PC-9 (cell line): ENCODE data around the gene RNF13. TPM values are rescaled to one million over a fixed set of nuclear protein-coding genes. Genes with fewer than 3 reads are reported as not detected.

Source experiments
- BruUV-seq: library from RNA; stranded (reverse); fragments of 400-500 nt; replicated peaks from 2 replicates; lab custom pipeline; 2021; lab: Mats Ljungman, UMichigan
- CTCF ChIA-PET: fragments of 300-600 bp; sonication (Branson Sonifier 250); formaldehyde crosslinking; loops from one replicate; lab custom pipeline; 2022; ENCODE audit warnings: antibody characterized with exemption; lab: Charles Lee
- POLR2A ChIA-PET: fragments of 300-600 bp; sonication (Branson Sonifier 250); formaldehyde crosslinking; loops from one replicate; lab custom pipeline; 2022; ENCODE audit warnings: antibody characterized with exemption; ENCODE audit not compliant: unreplicated experiment; lab: Charles Lee
- DNase-seq, 2 experiments: peaks; one replicate each; pipeline versions ENCODE4 v3.0.0 to v3.0.0-alpha.2; 2015 to 2022; ENCODE audit warnings: mixed read lengths in 1 of 2
- H2AFZ ChIP-seq: fragments of 200-600 bp; sonication (generic); 2 replicates; pipeline ENCODE4 v1.8.1; 2017; ENCODE audit warnings: antibody characterized with exemption
- H3F3A ChIP-seq: fragments of 200-600 bp; sonication (generic); 2 replicates; pipeline ENCODE4 v1.8.1; 2017; ENCODE audit warnings: antibody characterized with exemption, mild to moderate bottlenecking, low read depth; ENCODE audit not compliant: insufficient read depth
- H3K27ac ChIP-seq: fragments of 200-600 bp; sonication (generic); 2 replicates; pipeline ENCODE4 v1.6.1; 2016; ENCODE audit warnings: mixed run types
- H3K27me3 ChIP-seq: fragments of 200-600 bp; sonication (generic); 2 replicates; pipeline ENCODE4 v1.6.1; 2016; ENCODE audit warnings: low read depth, mixed run types; ENCODE audit not compliant: insufficient read depth
- H3K36me3 ChIP-seq: fragments of 200-600 bp; sonication (generic); 2 replicates; pipeline ENCODE4 v1.6.1; 2016; ENCODE audit warnings: low read depth, mixed run types
- H3K4me1 ChIP-seq: fragments of 200-600 bp; sonication (generic); replicated peaks from 2 replicates; pipeline ENCODE4 v1.6.1; 2016; ENCODE audit warnings: mixed run types; ENCODE audit not compliant: insufficient read depth
- H3K4me2 ChIP-seq: fragments of 200-600 bp; sonication (generic); 2 replicates; pipeline ENCODE4 v1.6.1; 2017; ENCODE audit warnings: mixed run types
- H3K4me3 ChIP-seq: fragments of 200-600 bp; sonication (generic); 2 replicates; pipeline ENCODE4 v1.6.1; 2016; ENCODE audit warnings: mixed run types
- H3K79me2 ChIP-seq: fragments of 200-600 bp; sonication (generic); 2 replicates; pipeline ENCODE4 v1.6.1; 2017; ENCODE audit warnings: low read depth, mixed run types
- H3K9me2 ChIP-seq: fragments of 200-600 bp; sonication (generic); 2 replicates; pipeline ENCODE4 v1.8.1; 2017; ENCODE audit warnings: mild to moderate bottlenecking; ENCODE audit not compliant: insufficient read depth
- H3K9me3 ChIP-seq: fragments of 200-600 bp; sonication (generic); 2 replicates; pipeline ENCODE4 v1.8.1; 2016; ENCODE audit warnings: low read depth; ENCODE audit not compliant: insufficient read depth
- H4K20me1 ChIP-seq: fragments of 200-600 bp; sonication (generic); 2 replicates; pipeline ENCODE4 v1.8.1; 2017; ENCODE audit not compliant: insufficient read depth
- EZH2 ChIP-seq: fragments of 200-600 bp; sonication (generic); IDR thresholded peaks from 2 replicates; pipeline ENCODE4 v1.8.0; 2017; ENCODE audit warnings: antibody characterized with exemption, low read depth
- intact Hi-C: fragments of 100-400 bp; cut with micrococcal nuclease; formaldehyde crosslinking; loops from one replicate; pipeline ENCODE4 v1.10.0; 2022; ENCODE audit not compliant: unreplicated experiment
- total RNA-seq: library from RNA; stranded (reverse); gene quantifications from 2 replicates; pipeline ENCODE4 v1.2.3, GENCODE V29; 2021
- TF ChIP-seq, protein P1 (sequence below): fragments of 200-600 bp; sonication (generic); conservative IDR thresholded peaks from 2 replicates; pipeline ENCODE4 v1.6.1; 2017; ENCODE audit warnings: mixed run types, antibody characterized with exemption, mild to moderate bottlenecking, moderate library complexity

The RNF13 gene
- total RNA-seq, 1 experiment from 2014 or later: 65.0 TPM

DNA sequence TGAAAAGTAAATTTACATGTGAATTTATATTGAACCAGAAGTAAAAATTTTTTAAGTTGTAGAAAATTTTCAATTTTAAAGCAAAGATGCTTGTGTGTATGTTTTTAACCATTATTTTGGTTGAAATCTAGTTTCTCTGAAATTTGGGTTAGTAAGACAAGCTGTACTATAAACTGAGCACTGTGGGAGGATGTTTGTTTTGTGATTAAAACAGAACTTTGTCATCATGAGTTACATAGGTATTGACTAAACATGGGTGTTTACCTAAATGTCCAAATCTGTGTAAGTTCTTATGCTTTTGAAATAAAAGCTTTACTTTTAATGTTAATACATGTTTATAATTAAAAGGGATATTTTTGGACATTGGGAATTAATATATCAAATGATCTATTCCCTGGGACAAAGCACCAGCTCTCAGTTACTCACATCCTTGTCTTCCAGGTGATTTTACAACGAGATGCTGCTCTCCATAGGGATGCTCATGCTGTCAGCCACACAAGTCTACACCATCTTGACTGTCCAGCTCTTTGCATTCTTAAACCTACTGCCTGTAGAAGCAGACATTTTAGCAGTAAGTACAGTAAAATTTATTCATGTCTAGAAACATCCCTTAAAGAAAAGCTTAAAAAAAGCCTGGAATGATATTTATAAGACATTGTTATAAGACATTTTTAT is 32.7 kb downstream of the RNF13 start:
- no peak overlapping the region for H3K4me3 ChIP-seq
- intact Hi-C loops: no loop called here
- no TSS peak for BruUV-seq
- H4K20me1 ChIP-seq: peaks cover 1% of the 10 kb centered on the region
- no peak overlapping the region for H2AFZ ChIP-seq
- H3K27me3 ChIP-seq: no peaks in the 10 kb centered on the region
- no peak overlapping the region for H3K27ac ChIP-seq
- no peaks in the 10 kb centered on the region for H3F3A ChIP-seq
- ChIA-PET CTCF (no interaction called here), POLR2A (no interaction called here)
- H3K4me1 ChIP-seq: no peaks in the 10 kb centered on the region
- H3K4me2 ChIP-seq: no peak overlapping the region
- no peak for DNase-seq
- no peaks in the 10 kb centered on the region for H3K9me2 ChIP-seq
- H3K9me3 ChIP-seq: no peaks in the 10 kb centered on the region
- TF ChIP-seq, protein P1, sequence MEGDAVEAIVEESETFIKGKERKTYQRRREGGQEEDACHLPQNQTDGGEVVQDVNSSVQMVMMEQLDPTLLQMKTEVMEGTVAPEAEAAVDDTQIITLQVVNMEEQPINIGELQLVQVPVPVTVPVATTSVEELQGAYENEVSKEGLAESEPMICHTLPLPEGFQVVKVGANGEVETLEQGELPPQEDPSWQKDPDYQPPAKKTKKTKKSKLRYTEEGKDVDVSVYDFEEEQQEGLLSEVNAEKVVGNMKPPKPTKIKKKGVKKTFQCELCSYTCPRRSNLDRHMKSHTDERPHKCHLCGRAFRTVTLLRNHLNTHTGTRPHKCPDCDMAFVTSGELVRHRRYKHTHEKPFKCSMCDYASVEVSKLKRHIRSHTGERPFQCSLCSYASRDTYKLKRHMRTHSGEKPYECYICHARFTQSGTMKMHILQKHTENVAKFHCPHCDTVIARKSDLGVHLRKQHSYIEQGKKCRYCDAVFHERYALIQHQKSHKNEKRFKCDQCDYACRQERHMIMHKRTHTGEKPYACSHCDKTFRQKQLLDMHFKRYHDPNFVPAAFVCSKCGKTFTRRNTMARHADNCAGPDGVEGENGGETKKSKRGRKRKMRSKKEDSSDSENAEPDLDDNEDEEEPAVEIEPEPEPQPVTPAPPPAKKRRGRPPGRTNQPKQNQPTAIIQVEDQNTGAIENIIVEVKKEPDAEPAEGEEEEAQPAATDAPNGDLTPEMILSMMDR: no peak
- no peak for TF ChIP-seq EZH2
- H3K36me3 ChIP-seq: peaks cover 5% of the 10 kb centered on the region; the same call in 1 of the 2 replicates
- peaks cover 48% of the 10 kb centered on the region for H3K79me2 ChIP-seq

GRCh38 chr3:149848238-149848637 is 35.2 kb downstream of the RNF13 start:
- CTCF ChIA-PET: no interaction called here
- peaks cover 12% of the 10 kb centered on the region for H3K36me3 ChIP-seq
- H3K9me2 ChIP-seq: no peaks in the 10 kb centered on the region
- intact Hi-C loops: no loop called here
- BruUV-seq: no TSS peak
- POLR2A ChIA-PET: no interaction called here
- no peak overlapping the region for H3K27ac ChIP-seq
- DNase-seq: no peak
- H3K4me2 ChIP-seq: no peak overlapping the region
- no peak for TF ChIP-seq EZH2
- TF ChIP-seq, protein P1: no peak
- H3K9me3 ChIP-seq: no peaks in the 10 kb centered on the region
- no peak overlapping the region for H2AFZ ChIP-seq
- peaks cover 12% of the 10 kb centered on the region for H4K20me1 ChIP-seq
- H3K4me1 ChIP-seq: no peaks in the 10 kb centered on the region
- H3K27me3 ChIP-seq: no peaks in the 10 kb centered on the region
- H3K79me2 ChIP-seq: peaks cover 28% of the 10 kb centered on the region
- H3F3A ChIP-seq: peaks cover 10% of the 10 kb centered on the region; the same call in 1 of the 2 replicates
- no peak overlapping the region for H3K4me3 ChIP-seq

DNA sequence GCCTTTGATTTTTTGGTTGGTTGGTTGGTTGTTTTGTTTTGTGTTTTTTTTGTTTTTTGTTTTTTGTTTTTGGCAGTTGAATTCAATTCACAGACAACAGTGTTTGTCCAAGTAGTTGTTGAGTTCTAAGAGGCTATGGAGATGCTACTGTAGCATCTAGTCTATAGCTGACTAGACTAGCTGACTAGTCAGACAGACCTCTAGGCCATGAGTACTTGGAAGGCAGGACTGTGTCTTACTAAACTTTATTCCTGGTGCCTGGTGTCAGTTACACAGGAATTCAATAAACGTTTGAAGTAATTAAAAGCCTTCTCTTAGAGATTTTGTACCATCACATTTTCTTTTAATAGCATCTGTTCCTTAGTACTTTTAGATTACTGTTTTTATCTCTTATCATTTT is 35.7 kb downstream of the RNF13 start:
- peaks cover 10% of the 10 kb centered on the region; the same call in 1 of the 2 replicates for H3F3A ChIP-seq
- no peaks in the 10 kb centered on the region for H3K9me2 ChIP-seq
- no TSS peak for BruUV-seq
- H3K4me3 ChIP-seq: no peak overlapping the region
- no peak for DNase-seq
- H3K79me2 ChIP-seq: peaks cover 24% of the 10 kb centered on the region
- H3K9me3 ChIP-seq: no peaks in the 10 kb centered on the region
- no peaks in the 10 kb centered on the region for H3K4me1 ChIP-seq
- no peak overlapping the region for H3K4me2 ChIP-seq
- no peaks in the 10 kb centered on the region for H3K27me3 ChIP-seq
- no peak overlapping the region for H3K27ac ChIP-seq
- no peak overlapping the region for H2AFZ ChIP-seq
- ChIA-PET CTCF (no interaction called here), POLR2A (no interaction called here)
- H3K36me3 ChIP-seq: peaks cover 13% of the 10 kb centered on the region
- H4K20me1 ChIP-seq: peaks cover 13% of the 10 kb centered on the region
- intact Hi-C loops: no loop called here
- TF ChIP-seq, protein P1: no peak
- no peak for TF ChIP-seq EZH2
